Renal cortical epithelial cell (primary cell): ENCODE results near the gene RBM3. TPM values are rescaled to one million over a fixed set of nuclear protein-coding genes. Genes with fewer than 3 reads are reported as not detected.
A peak's percentile ranks its signal among the peaks of the same experiment; 100 is the strongest.
"Not testable (repeated sequence)": the region's sequence is repeated elsewhere in the genome, so short reads cannot be mapped to it uniquely, and the experiment has no call there.

Experiments
- DNase-seq: peaks from one replicate; pipeline ENCODE4 v3.0.0-alpha.2; 2011; ENCODE audit warnings: low read depth
- total RNA-seq: library from RNA; depleted of rRNA; stranded (reverse); fragments of >200 nt; gene quantifications from 2 replicates; pipeline ENCODE4 v1.2.3, GENCODE V29; 2014

The RBM3 gene
- 41.2 and 293 TPM in 2 replicates for total RNA-seq

DNA sequence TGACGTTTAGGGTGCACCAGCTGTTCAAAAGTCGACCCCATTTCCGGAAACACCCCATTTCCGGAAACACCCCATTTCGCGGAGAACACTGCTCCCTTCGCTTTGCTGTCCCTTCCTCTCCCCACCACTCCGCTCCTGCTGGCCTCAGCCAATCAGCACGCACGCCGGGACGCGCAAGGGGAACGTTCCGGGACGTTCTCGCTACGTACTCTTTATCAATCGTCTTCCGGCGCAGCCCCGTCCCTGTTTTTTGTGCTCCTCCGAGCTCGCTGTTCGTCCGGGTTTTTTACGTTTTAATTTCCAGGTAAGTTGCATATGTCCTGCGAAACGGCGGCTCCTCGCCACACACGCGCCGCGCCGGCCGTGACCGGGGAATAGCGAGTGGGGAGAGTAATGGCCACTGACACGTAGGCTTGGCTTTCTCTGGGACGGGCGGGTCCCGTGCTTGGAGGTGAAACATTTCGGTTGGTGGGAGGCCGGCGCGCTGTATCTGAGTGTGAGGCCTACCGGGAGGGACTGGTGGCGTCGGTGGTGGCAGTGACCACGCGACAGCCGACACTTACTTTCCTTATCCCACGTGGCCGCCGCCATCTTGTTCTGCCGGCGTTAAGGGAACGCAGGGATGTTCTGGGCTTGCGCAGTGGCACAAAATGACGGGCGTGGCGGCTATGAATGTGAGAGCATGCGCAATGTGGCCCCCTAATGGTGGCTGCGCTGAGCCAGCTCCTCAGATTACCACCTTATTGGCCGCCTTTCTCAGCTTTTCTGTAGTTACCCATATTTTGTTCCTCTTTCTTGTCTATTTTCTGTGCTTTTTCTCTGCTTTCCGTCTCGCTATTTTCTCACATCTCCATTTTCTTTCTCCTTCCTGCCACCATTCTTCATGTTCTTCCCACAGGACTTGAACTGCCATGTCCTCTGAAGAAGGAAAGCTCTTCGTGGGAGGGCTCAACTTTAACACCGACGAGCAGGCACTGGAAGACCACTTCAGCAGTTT lies at the start of gene RBM3:
RBM3 (plus strand) TSS at position 215 of the 997 bp plus-strand sequence; CDS start at position 912, 697 bp downstream.
- peak; percentile 79 for DNase-seq

DNA sequence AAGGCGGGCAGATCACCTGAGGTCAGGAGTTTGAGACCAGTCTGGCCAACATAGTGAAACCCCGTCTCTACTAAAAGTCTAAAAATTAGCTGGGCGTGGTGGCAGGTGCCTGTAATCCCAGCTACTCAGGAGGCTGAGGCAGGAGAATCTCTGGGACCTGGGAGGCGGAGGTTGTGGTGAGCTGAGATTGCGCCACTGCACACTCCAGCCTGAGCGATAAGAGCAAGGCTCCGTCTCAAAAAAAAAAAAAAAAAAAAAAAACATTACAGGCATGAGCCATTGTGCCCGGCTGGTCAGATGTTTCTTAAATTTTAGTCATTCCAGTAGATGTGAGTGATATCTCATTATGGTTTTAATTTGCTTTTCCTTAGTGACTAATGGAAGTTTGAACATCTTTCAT lies 48.4 kb upstream of the RBM3 start:
- DNase-seq = not testable (repeated sequence)

DNA sequence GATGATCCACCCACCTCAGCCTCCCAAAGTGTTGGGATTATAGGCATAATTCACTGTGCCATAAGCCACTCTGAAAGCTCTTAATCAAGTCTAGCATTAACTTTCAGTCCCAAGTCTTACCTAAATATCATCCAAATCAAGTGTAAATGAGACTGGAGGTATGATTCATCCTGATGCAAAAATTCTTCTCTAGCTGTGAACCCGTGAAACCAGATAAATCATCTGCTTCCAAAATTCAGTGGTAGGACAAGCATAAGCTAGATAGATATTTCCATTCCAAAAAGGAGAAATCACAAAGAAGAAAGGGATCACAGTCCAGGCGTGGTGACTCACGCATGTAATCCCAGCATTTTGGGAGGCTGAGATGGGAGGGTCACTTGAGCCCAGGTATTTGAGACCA lies 43.5 kb upstream of the RBM3 start:
- no peak for DNase-seq

DNA sequence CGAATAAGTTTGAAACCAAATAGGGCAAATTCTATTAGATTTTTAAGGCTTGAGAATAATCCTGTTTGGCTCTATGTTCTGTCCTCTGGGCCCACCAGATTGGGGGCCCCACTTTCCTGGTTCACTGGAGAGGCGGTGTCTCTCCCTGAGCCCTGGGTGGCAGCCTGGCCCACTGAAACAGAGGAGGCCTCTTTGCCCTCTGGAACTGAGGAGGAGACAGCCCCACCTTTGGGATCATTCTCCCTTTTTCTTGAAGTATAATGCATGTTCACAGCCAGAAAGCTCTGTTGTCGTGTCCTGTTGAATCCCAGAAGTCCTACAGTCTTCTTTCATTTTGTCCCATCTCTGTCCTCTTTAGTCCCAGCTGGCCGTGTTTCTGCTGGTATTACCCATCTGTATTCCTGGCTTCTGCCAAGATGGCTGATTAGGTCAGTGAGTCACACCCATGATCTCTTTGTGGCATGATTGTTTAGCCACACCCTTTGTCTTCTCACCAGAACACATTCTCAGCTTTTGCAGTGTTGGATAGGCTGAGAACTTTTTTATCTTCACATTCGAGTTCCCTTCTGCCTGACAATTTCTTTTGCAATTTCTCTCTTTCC lies 42.8 kb upstream of the RBM3 start:
- DNase-seq = peak; percentile 77

DNA sequence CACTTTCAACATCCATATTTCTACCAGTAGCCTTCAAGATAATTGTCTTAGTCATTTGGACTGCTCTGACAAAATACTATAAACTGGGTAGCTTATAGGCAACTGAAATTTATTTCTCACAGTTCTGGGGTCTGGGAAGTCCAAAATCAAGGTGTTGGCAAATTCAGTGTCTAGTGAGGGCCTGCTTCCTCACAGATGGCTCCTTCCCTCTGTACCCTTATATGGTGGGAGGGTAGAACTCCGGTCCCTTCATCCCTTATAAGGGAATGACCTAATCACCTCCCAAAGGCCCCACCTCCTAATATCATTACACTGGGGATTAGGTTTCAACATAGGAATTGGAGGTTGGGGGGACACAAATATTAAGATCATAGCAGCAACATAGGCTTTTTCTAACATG lies 42.1 kb upstream of the RBM3 start:
- DNase-seq = no peak

- DNase-seq = no peak
Observed at GRCh38 chrX:48533165-48533564, 41.1 kb upstream of the RBM3 start.

DNA sequence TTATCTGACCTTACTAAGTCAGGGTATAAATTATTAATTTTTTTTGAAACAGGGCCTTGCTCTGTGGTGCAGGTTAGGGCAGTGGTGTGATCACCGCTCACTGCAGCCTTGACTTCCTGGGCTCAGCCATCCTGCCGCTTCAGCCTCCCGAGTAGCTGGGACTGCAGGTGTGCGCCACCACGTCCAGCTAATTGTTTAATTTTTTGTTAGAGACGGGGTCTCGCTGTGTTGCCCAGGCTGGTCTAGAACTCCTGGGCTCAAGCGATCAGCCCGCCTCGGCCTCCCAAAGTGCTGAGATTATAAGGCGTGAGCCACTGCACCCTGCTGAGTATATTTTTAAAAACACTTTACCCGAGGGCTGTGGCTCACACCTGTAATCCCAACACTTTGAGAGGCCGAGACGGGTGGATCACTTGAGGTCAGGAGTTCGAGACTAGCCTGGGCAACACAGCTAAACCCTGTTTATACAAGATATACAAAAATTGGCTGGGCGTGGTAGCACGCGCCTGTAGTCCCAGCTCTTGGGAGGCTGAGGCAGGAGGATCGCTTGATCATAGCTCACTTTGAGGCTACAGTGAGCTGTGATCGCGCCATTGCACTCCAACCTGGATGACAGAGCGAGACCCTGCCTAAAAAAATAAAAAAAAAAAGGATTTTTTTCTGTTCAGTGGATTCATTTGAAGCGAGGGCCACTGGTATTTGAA lies 35.5 kb upstream of the RBM3 start:
- DNase-seq = no peak

GRCh38 chrX:48539345-48540027 lies 34.8 kb upstream of the RBM3 start, which contains the start of gene TBC1D25:
Gene TBC1D25 (plus strand): TSS chrX:48539714. CDS start chrX:48539798, 84 bp downstream.
- peak; percentile 93 for DNase-seq

- DNase-seq = peak; percentile 31
Observed at GRCh38 chrX:48540028-48540375, 34.3 kb upstream of the RBM3 start.

DNA sequence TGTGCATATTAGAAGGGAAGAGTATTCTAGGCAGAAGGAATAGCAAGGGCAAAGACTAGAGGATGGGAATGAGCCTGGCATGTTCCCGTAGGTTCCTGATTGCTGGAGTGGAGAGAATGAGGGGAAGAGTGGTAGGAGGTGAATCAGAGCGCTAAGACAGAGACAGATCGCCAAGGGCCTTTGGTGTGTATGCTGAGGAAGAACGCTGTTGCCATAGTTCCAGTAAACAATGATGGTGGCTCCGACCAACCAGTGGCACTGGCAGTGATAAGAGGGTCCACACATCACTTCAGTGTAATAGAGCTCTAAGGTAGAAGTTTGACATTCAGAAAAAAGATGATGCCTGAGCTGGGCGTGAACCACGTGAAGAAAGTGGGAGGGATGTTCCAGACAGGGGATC lies 33.8 kb upstream of the RBM3 start:
- peak; percentile 11 for DNase-seq

GRCh38 chrX:48541140-48541814 lies 33.0 kb upstream of the RBM3 start:
- DNase-seq = no peak

DNA sequence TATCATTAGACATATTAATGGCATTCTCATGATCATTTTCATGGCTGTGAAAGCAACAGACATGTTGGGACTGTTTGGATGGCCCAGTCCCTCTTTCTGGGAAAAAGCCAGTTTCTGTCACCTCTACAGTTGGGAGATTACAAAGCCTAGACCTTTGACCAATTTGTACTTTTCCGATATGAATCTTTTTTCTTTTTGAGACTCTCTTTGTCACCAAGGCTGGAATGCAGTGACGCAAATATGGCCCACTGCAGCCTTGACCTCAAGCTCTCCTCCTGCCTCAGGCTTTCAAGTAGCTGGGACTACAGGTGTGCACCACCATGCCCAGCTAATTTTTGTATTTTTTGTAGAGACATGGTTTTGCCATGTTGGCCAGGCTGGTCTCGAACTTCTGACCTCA lies 25.4 kb upstream of the RBM3 start:
- no peak for DNase-seq

- DNase-seq = not testable (repeated sequence)
Observed at GRCh38 chrX:48555731-48556325, 18.5 kb upstream of the RBM3 start.

DNA sequence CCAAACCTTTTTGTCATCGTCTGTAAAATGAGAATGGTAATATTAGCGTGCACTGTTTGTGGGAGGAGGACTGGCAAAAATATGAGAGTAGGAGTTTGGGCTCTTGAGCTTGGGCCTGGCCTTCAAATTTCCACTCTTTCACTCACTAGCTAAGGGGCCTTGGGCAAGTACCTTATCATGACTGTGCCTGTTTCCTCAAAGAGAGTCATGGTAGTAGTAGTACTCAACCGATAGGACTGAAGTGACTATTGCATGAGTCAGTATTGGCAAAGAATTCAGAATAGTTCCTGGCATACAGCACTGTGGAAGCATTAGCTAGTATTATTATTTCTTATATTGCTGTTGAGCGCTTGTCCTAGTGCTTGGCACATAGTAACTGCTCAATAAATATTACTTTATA lies 16.0 kb upstream of the RBM3 start:
- DNase-seq = peak; percentile 80

- no peak for DNase-seq
Observed at GRCh38 chrX:48559636-48560035, 14.6 kb upstream of the RBM3 start.

DNA sequence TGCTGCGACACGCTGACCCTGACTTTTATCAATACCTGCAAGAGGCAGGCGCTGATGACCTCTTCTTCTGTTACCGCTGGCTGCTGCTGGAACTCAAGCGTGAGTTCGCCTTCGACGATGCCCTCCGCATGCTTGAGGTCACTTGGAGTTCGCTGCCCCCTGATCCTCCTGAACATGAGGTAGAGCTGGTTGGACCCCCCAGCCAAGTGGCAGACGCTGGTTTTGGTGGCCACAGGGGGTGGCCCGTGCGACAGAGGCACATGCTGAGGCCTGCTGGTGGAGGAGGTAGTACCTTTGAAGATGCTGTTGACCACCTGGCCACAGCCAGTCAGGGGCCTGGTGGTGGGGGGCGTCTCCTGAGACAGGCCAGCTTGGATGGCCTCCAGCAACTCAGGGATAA lies 14.2 kb upstream of the RBM3 start:
- DNase-seq = no peak

DNA sequence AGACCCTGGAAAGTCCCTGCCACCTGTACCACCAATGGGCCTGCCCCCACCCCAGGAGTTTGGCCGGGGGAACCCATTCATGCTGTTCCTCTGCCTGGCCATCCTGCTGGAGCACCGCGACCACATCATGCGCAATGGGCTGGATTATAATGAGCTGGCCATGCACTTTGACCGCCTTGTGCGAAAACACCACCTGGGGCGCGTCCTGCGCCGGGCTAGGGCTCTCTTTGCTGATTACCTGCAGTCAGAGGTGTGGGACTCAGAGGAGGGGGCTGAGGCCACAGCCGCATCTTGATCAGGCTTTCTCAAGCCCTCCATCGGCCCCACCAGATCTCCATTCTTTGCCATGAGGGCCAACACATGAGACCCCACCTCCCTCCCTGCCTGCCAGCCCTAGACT lies 13.6 kb upstream of the RBM3 start:
- DNase-seq = no peak

DNA sequence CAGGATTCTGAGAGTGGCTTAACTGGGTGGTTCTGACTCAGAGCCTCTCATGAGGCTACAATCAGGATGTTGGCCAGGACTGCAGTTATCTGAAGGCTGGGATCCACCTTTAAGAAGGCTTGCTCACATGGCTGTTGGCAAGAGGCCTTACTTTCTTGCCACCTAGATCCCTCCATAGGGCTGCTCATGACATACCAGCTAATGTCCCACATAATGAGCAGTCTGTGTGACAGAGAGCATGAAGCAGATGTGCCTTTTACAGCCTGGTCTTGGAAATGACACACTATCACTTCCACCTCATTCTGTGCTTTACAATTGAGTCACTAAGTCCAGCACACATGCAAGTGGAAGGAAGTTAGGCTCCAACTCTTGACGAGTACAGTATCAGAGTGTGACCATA lies 4.3 kb upstream of the RBM3 start:
- no peak for DNase-seq

DNA sequence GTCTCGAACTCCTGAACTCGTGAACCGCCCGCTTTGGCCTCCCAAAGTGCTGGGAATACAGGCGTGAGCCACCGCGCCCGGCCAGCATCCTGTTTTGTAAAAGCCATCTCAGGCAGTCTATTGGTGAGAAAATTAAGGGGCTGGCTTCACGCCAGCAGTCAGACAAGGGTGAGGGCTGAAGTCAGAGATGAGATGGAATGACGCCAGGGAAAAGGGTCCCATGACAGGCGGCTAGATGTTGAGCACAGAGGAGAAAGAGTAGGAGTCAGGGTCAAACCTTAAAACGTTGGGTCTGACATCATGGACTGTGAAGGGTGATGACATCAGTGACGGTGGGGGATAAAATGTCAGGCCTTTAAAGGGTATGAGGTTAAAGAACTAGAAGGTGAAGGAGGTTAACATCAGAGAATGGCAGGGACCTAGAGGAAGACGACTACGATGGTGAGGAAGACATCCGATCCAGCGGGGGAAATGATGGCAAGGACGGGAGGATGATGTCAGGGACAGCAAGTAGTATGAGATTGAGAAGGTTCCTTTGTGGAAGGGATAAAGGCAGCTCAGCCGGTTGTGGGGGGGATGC lies 504 bp upstream of the RBM3 start:
- DNase-seq = no peak

- no peak for DNase-seq
Observed at GRCh38 chrX:48575642-48576041, 1.4 kb downstream of the RBM3 start.

DNA sequence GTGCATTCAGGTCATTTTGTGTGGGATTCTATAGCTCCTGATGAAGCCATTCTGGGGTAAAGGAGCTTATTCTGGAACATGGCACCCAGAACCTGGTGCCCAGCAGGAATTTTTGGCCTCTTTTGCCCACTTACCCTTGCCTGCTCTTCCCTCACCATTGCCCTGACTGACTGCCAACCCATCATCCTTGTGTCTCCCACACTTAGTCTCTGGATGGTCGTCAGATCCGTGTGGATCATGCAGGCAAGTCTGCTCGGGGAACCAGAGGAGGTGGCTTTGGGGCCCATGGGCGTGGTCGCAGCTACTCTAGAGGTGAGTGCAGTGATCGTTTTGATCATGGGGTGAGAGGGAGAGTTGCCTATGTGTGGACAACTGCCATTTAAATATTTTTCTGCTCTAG lies 1.8 kb downstream of the RBM3 start:
- DNase-seq = no peak
